GM20431 (cell line): Measurements from ENCODE around the gene HSPA4L.

ENCODE experiments used
- in situ Hi-C: fragments of 300-500 bp; cut with MseI, MboI; formaldehyde crosslinking; loops from one replicate; pipeline ENCODE4 v1.15.0; 2020; ENCODE audit warnings: low sequenced_read_pairs; ENCODE audit not compliant: unreplicated experiment

HSPA4L gene

DNA sequence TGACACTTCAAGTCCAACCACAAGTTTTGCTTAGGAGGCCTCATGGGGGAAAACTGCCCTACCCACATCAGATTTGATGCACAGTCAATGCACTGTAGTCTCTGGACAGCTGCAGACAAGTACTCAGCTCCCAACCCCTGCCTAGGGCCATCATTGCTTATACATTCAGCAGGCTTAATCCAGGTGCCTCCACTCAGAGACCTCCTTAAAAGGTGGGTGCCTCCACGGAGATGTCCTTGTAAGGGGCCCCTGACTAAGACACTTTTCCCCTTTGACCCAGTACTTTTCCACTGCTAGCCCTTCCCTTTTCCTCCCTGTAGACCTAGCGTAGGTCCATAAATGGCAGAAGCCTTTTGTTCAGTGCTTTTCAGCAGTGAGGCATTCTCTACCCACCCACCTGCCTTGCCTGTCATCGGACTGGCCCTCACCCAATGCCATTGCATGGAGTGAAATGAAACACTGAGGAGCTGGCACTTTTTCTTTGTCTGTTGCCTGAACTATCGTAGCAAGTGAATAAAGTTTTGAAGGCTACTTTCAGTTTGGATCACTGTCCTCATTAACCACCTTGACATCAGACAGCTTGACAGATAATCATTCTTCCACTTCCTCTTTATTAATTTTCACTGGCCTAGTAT is 74.8 kb downstream of the HSPA4L start:
- in situ Hi-C loops, result no loop called here

DNA sequence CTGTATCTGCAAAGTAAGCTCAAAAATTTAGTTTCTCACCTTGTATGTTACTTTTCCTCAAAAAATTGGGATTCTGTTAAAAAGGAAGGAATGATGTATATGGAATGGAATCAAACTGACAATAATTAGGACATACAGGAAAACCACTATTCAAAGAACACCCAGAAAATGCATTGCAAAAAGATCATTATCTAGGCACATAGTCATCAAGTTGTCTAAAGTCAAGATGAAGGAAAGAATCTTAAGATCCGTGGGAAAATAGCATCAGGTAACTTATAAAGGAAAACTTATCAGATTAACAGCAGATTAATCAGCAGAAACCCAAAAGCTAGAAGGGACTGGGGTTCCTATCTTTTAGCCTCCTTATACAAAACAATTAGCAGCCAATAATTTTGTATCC is 75.5 kb downstream of the HSPA4L start:
- in situ Hi-C loops, result no loop called here

DNA sequence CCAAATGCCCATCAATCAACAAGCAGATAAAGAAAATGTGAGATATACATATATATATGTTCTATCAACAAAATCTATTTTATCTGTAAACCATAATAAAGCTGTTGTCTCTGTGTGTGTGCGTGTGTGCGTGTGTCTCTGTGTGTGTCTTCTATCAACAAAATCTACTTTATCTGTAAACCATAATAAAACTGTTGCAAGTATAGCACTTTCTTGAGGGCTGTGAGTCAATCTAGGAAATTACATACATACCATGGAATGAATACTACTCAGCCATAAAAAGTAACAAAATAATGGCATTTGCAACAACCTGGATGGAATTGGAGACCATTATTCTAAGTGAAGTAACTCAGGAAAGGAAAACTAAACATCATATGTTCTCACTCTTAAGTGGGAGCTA is 86.1 kb downstream of the HSPA4L start:
- in situ Hi-C loops, result no loop called here

DNA sequence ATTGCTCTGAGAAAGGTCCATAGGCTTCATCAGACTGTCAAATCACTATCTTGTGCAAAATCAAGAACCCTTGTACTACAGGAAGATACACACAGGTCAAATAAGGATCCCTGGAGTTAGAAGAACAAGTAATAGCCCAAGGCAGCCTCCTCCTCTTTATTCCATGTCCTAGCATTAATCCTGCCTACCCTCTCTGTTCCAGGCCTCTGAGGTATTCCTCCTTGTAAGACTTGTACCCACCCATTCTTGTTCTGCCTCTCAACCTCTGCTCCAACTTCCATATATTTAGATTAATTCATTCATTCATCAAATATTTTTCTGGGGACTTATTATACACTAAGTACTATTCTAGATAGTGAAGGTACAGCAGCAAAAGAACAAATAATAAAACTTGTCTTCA is 88.2 kb downstream of the HSPA4L start:
- in situ Hi-C loops, result no loop called here

DNA sequence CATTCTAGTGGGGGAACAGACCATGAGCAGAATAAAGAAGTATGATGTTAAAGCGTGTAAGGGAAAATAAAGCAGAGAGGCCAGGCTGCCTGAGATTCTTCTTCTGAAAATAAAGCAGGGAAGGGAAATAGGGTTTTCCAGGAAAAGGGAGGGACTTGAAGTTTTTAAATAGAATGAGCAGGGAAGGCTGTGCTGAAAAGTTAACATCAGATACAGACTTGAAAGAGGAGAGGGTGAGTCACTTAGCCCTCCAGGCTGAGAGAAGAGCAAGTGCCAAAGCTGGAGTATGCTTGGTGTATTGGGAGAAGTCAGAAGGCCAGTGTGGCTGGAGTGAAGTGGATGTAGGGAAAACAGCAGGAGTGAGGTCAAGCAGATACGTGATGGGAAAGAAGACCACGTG is 88.6 kb downstream of the HSPA4L start:
- in situ Hi-C loops, result no loop called here

DNA sequence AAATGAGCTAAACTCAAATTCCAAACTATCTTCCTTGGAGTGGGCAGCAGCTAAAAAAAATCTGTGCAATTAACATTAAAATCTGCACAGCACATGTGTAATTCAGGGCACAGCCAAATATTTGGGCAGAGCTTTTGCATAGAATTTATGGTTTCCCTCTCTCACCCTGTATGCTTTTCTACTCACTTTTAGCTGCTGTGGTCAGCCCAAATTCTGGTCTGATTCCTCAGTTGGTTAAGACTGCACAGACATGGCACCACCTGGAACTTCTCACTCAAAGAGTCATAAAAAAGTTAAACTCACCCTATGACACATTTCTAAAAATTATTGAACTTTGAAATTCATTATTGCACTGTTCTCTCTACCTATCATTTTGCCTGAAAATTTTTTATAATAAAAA is 93.7 kb downstream of the HSPA4L start:
- in situ Hi-C loops, result no loop called here

DNA sequence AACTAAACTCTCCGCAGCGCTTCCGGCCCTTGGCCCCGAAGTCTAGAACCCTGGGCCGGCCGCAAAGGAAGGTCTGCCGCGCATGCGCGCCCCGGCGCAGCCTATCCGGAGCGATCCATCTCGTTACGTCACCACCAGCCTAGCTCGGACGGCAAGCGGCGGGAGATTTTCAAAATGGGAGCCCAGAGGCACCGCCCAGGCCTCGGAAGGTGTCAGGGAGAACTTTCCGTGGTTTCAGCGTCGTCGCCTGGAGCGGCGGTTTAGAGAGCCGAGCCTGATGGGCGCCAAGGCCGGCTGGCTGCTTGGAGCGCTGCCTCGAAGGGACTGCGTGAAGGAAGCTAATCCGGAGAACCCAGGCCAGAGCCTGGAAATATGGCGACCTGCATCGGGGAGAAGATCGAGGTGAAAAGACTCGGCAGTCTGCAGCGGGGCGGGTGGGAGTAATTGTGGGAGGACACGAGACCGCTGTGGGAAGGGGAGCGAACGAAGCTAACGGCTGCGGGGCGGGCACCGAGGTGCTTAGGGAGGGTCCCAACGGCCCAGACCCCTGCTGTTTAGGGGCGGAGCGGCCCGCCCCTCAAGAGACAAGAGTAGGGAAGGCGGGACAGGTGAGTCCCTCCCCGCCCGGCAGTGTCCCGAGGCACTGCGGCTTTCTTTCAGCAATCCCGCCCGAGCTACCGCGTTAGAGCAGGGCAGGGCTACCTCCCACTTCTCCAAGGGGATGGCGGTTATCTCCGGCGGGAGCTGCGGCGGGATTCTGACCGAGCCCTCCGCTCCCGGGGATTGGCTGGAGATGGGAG is 98.8 kb downstream of the HSPA4L start, which contains the start of gene PLK4:
Gene PLK4, plus strand, starts transcription at position 131 of the 800 bp plus-strand sequence. Its CDS starts 242 bp downstream, at position 373.
- in situ Hi-C loops, result no loop called here

DNA sequence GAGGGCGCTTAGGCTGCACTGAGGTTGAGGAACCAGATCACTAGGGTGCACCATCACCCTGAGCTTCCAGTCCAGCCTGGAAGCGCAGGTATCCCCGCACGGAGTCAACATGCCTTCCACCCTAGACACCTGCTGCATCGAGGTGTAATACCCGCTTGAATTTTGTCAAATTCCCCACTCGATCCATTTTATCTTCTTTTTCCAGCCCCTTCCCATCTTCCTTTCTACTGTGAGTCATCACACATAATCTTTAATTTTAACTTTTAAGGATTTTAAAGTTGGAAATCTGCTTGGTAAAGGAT is 99.4 kb downstream of the HSPA4L start:
- in situ Hi-C loops, result no loop called here

DNA sequence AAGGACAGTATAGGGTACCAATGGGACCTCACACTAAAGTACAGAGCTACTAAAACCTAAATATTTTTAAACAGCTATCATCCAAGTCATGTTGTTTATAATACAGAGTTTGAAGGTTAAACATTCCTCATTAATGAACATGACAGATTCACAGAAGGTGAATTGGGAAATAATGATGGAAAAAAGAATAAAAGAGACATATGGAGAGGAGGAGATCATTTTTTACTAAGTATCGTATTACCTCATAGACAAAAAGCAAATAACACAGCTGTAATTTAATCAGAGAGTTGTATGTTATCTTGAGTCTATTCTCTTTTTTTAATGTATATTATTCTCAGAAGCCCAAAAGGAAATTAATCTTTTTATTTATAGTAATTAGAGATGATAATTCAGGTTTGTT is 106.4 kb downstream of the HSPA4L start:
- in situ Hi-C loops, result no loop called here

DNA sequence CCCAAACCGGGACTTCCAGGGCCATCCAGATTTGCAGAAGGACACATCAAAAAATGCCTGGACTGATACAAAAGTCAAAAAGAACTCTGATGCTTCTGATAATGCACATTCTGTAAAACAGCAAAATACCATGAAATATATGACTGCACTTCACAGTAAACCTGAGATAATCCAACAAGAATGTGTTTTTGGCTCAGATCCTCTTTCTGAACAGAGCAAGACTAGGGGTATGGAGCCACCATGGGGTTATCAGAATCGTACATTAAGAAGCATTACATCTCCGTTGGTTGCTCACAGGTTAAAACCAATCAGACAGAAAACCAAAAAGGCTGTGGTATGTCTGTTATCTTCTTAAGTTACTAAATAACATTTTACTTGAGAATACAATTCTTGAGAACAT is 107.8 kb downstream of the HSPA4L start:
- in situ Hi-C loops, result no loop called here
